GM21825 (cell line): ENCODE data around the gene FOXN4.

ENCODE experiments used
- ATAC-seq: cut with Tn5 transposase; IDR thresholded peaks from one replicate; pipeline ENCODE4 v1.9.1; 2021; ENCODE audit warnings: mild to moderate bottlenecking, moderate library complexity; ENCODE audit not compliant: unreplicated experiment

FOXN4 gene

GRCh38 chr12:109259545-109259895 lies 49.6 kb downstream of the FOXN4 start:
- ATAC-seq: no peak

GRCh38 chr12:109258607-109259544 lies 50.2 kb downstream of the FOXN4 start:
- no peak for ATAC-seq

DNA sequence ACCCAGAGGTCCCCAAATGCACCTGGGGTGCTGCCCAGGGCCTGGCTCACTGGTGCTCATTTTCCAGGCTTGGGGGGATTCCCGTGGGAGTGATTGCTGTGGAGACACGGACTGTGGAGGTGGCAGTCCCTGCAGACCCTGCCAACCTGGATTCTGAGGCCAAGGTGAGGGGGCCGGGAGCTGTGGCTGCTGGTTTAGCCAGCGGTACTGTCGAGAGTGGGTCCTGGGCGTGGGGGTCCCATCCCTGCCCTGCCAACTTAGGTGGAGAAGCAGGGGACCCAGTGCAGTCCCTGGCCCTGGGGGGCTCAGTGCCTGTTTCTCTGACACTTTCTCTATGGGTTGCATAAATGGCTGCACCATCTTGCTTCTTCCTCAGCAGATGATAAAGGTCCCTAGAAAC lies 50.9 kb downstream of the FOXN4 start:
- no peak for ATAC-seq

GRCh38 chr12:109256011-109256410 lies 53.1 kb downstream of the FOXN4 start:
- no peak for ATAC-seq

DNA sequence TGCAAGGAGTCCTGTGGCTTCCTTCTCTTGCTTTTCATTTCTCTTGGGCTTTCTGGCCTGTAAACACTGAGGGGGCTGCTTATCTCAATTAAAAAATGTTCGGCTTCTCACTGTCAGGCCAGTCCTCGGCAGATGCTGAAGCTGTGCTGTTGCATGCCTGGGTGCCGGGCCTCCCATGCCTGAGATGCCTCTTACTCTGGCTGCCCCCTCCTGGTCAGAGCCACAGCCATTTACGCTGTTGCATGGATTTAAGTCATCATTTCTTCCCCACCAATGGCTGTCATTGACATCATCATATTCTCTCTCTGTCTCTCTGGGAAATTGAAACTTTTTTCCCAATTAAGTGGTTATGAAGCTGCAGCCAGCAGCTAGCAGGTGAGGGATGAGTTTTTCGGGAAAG lies 53.7 kb downstream of the FOXN4 start:
- ATAC-seq: no peak

DNA sequence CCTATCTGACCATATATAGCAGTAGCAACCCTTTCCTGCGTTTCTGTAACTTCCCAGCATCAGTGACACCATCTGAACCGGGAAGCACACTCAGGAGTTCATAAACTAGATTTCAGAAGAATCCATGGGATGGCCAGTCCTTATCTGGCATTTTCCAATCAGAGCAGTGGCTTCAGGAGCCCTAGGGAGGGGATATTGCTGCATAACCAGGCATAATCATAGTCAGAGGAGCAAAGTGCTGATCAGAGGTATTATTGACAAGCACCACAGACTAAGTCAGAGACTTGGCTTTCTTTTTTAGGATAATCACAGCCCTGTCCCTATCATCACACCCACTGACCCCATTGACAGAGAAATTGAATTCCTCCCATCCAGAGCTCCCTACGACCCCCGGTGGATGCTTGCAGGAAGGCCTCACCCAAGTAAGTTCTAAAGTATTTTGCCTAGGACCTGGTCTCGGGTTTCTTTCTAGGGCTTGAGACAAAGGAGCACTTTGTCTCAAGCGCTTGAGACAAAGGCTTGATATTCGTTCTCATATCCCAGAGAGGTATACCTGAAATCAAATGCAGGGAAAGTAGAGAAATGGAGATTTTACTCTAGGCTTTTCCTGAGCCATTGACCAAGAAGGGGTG lies 55.1 kb downstream of the FOXN4 start:
- ATAC-seq: no peak

DNA sequence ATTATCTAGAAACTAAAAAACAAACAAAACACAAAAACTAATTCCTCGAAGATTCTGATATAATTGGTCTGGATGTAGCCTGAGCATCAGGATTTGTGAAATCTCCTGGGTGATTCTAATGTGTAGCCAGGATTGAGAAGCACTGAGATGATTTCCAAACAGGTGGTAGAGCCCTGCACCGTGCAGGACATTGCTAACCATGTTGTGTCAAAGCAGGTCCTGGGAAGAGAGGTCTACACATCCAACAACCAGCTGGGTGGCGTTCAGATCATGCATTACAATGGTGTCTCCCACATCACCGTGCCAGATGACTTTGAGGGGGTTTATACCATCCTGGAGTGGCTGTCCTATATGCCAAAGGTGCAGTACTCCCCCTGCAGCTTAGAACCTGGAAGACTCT lies 56.3 kb downstream of the FOXN4 start:
- no peak for ATAC-seq

GRCh38 chr12:109250523-109250922 lies 58.6 kb downstream of the FOXN4 start:
- no peak for ATAC-seq

GRCh38 chr12:109247831-109248654 lies 61.0 kb downstream of the FOXN4 start:
- no peak for ATAC-seq

DNA sequence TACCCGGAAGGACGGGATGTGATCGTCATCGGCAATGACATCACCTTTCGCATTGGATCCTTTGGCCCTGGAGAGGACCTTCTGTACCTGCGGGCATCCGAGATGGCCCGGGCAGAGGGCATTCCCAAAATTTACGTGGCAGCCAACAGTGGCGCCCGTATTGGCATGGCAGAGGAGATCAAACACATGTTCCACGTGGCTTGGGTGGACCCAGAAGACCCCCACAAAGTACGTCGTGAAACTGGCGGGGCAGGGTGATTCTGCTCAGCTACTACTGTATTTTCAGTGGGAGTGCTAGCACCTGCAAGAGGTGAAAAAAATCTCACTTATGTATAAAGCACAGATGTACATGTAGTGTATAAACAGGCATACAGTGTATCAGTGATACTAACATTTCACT lies 62.9 kb downstream of the FOXN4 start:
- no peak for ATAC-seq

DNA sequence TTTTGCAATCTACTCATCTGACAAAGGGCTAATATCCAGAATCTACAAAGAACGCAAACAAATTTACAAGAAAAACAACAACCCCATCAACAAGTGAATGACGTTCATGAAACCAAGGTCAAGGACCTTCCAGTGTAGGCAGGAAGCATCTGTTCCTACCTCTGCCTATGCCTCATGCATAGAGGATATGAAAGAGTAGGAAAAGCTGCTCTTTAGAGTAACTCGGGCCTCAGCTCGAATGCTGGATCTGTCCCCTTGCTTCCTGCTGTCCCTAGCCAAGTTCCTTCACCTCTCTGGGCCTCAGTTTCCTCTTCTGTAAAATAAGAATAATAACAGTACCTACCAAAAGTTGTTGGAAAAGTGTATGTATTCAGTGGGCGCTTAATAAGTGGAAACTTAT lies 65.0 kb downstream of the FOXN4 start:
- no peak for ATAC-seq

GRCh38 chr12:109241936-109242335 lies 67.1 kb downstream of the FOXN4 start:
- ATAC-seq: no peak

- no peak for ATAC-seq
Measured at GRCh38 chr12:109240365-109240764, 68.7 kb downstream of the FOXN4 start.

- ATAC-seq: no peak
Measured at GRCh38 chr12:109239691-109240090, 69.4 kb downstream of the FOXN4 start.

GRCh38 chr12:109239179-109239578 lies 69.9 kb downstream of the FOXN4 start:
- ATAC-seq: no peak

GRCh38 chr12:109236257-109236656 lies 72.8 kb downstream of the FOXN4 start:
- no peak for ATAC-seq

DNA sequence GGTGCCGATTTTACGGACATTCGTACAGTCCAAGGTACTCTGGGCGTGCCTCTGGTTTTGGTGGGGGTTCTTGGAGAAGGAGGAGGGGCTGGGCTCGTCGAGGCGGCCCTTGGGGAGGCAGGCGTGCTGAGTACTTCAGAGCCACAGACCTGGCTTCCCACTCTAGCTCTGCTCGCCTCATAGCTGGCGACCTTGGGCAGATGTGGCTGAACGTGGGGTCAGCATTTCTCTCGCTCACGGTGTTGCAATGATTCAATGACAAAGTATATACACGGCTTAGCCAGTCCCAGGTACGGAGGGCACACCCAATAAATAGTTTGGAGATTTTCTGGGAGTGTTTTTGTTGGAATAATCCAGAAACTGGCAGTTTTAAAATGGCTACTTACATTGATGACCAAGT lies 75.1 kb downstream of the FOXN4 start:
- no peak for ATAC-seq

DNA sequence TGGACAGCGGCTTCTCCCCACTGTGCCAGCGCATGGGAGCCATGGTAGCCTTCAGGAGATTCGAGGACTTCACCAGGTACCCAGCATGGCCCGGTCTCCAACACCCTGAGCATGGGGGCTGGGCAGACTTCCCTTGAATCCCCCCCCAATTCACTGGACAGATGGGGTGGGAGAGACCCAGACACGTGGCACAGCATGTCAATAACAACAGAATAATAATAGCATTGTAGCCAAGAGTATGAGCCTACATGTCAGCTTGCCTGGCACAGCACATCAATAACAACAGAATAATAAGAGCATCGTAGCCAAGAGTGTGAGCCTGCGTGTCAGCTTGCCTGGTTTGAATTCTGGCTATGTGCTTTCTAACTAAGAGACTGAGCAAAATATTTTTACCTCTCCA lies 76.4 kb downstream of the FOXN4 start:
- ATAC-seq: no peak

- no peak for ATAC-seq
Measured at GRCh38 chr12:109230193-109230592, 78.9 kb downstream of the FOXN4 start.

DNA sequence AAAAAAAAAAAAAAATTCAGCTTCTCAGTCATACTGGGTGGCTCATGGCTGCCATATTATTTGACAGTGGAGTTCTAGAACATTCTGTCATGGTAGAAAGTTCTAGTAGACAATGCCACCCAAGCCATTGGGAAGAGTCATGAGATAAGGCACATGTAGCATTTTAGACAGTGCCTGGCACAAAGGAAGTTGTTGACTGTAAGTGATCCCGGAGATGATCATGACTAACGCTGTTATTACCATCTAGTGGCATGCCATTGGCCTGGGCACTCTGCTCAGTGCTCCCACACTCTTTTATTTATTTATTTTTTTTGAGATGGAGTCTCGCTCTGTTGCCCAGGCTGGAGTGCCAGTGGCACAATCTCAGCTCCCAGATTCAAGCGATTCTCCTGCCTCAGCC lies 80.4 kb downstream of the FOXN4 start:
- ATAC-seq: no peak
